ENCODE measurements around the gene VSTM1. TPM values are rescaled to one million over a fixed set of nuclear protein-coding genes. Genes with fewer than 3 reads are reported as not detected.
"Not testable (repeated sequence)": the region's sequence is repeated elsewhere in the genome, so short reads cannot be mapped to it uniquely, and the experiment has no call there.

The VSTM1 gene
- total RNA-seq, 1 donor from 2014 or later: not detected

DNA sequence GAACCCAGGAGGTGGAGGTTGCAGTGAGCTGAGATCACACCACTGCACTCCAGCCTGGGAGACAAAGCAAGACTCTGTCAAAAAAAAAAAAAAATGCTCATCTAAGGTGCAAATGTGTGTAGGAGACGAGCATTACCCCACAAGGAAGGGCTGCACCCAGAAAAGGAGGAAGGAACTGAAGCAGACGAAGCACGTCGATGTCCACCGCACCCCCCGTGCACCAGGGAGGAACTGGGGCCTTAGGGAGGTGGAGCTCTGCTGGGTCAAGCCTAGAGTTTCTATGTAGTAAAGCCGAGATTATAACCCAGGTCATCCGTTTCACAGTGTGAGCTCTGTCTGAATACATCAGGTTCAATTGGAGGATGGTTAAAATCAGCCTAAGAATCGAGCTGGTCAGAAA is 1.1 kb downstream of the VSTM1 start:
- H3K4me1 ChIP-seq: no peaks in the 10 kb centered on the region
- intact Hi-C loops (cut with DNase I): no loop called here
- H3K9me3 ChIP-seq: no peaks in the 10 kb centered on the region
- no peaks in the 10 kb centered on the region for H3K36me3 ChIP-seq
- no peak overlapping the region for H3K4me3 ChIP-seq
- TF ChIP-seq, protein P1, sequence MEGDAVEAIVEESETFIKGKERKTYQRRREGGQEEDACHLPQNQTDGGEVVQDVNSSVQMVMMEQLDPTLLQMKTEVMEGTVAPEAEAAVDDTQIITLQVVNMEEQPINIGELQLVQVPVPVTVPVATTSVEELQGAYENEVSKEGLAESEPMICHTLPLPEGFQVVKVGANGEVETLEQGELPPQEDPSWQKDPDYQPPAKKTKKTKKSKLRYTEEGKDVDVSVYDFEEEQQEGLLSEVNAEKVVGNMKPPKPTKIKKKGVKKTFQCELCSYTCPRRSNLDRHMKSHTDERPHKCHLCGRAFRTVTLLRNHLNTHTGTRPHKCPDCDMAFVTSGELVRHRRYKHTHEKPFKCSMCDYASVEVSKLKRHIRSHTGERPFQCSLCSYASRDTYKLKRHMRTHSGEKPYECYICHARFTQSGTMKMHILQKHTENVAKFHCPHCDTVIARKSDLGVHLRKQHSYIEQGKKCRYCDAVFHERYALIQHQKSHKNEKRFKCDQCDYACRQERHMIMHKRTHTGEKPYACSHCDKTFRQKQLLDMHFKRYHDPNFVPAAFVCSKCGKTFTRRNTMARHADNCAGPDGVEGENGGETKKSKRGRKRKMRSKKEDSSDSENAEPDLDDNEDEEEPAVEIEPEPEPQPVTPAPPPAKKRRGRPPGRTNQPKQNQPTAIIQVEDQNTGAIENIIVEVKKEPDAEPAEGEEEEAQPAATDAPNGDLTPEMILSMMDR (IDR thresholded peaks at IDR 0.05): no peak
- no peak overlapping the region for H3K27ac ChIP-seq
- no peaks in the 10 kb centered on the region for H3K27me3 ChIP-seq
- DNase-seq (ENCODE audit: low spot score in 2 of 2): no peak

DNA sequence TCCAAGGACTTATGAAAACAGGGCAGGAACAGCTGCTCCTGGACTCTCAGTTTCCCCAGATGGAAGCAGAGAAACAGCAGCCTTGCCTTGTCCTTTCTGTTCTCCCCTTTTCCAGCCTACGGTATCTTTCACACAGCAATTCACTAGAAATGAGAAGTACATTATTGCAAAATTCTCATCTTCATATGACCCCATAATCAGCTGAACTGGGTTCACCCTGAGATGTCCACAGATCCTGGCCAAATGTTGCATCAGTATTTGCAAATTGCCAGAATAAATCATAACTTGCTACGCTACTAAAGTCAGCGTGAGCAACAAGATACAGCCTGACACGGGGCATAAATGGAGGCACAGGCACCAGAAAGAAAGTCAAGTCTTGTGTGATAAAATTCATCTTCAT is 16.1 kb downstream of the VSTM1 start:
- H3K36me3 ChIP-seq: no peaks in the 10 kb centered on the region
- TF ChIP-seq, protein P1 (IDR thresholded peaks at IDR 0.05): no peak
- H3K4me1 ChIP-seq: no peaks in the 10 kb centered on the region
- no peak for DNase-seq (ENCODE audit: low spot score in 2 of 2)
- no peak overlapping the region for H3K27ac ChIP-seq
- intact Hi-C loops (cut with DNase I): no loop called here
- no peaks in the 10 kb centered on the region for H3K27me3 ChIP-seq
- no peak overlapping the region for H3K4me3 ChIP-seq
- no peaks in the 10 kb centered on the region for H3K9me3 ChIP-seq

DNA sequence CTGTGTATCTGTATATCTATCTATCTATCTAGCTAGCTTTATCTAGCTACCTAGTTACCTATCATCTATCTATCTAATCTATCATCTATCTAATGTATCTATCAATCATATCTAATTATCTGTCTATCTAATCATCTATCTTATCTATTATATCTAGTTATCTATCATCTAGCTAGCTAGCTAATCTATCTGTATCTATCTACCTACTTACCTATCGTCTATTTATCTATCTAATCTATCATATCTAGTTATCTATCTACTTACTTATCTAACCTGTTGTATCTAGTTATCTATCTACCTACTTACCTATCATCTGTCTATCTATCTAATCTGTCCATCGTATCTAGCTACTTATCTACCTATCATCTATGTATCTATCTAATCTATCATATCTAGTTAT is 17.9 kb downstream of the VSTM1 start:
- TF ChIP-seq, protein P1 (IDR thresholded peaks at IDR 0.05): no peak
- intact Hi-C loops (cut with DNase I): no loop called here
- Histone ChIP-seq H3K36me3 (no peaks in the 10 kb centered on the region), H3K9me3 (no peaks in the 10 kb centered on the region), H3K4me3 (no peak overlapping the region), H3K27me3 (no peaks in the 10 kb centered on the region), H3K4me1 (no peaks in the 10 kb centered on the region), H3K27ac (no peak overlapping the region)
- no peak for DNase-seq (ENCODE audit: low spot score in 2 of 2)

DNA sequence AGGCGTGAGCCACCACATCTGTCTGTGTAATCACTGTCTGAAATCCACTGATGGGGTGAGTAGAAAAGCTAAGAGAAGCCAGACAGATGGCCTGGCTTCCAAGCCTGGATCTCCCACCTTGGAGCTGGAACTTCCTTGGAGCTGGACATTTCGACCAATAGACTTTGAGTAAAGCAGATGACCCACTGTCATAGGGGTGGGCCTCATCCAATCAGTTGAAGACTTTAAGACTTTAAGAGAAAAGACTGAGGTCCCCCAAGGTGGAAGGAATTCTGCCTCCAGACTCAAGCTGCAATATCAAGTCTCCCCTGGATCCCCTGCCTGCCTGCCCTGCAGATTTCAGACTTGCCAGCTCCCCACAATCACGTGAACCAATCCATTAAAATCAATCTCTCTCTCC is 20.7 kb downstream of the VSTM1 start:
- no peak for DNase-seq (ENCODE audit: low spot score in 2 of 2)
- H3K27ac ChIP-seq: no peak overlapping the region
- no peaks in the 10 kb centered on the region for H3K36me3 ChIP-seq
- intact Hi-C loops (cut with DNase I): no loop called here
- H3K9me3 ChIP-seq: no peaks in the 10 kb centered on the region
- no peaks in the 10 kb centered on the region for H3K27me3 ChIP-seq
- H3K4me3 ChIP-seq: no peak overlapping the region
- TF ChIP-seq, protein P1 (IDR thresholded peaks at IDR 0.05): no peak
- no peaks in the 10 kb centered on the region for H3K4me1 ChIP-seq

DNA sequence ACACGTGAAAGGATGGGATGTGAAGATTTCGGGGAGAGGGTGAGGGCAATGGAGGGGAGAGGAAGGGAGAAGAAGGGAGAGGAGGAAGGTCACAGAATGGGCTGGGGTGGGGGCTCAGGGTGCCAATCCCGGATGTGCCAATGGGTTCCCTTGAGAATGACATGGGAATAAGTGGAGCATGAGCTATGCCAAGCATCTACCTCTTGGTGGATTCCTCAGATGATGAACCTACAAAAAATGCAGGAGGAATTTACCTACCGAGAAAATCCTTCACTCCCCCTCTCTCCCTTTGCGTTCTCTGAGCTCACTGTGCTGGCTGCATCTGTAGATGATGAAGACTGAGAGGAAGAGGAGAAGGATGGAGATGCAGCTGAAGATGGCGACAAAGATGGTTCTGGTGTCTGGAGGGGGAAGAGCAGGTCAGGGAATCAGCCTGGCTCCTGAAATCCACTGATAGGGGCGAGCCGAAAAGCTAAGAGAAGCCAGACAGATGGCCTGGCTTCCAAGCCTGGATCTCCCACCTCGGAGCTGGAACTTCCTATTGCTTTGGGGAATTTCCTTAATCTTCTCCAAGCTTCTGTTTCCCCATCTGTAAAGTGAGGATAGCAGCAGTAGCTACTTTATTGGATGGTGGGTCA is 21.6 kb downstream of the VSTM1 start:
- H3K4me1 ChIP-seq: no peaks in the 10 kb centered on the region
- TF ChIP-seq, protein P1 (IDR thresholded peaks at IDR 0.05): no peak
- H3K36me3 ChIP-seq: no peaks in the 10 kb centered on the region
- DNase-seq (ENCODE audit: low spot score in 2 of 2): no peak
- intact Hi-C loops (cut with DNase I): no loop called here
- H3K4me3 ChIP-seq: no peak overlapping the region
- no peaks in the 10 kb centered on the region for H3K27me3 ChIP-seq
- no peak overlapping the region for H3K27ac ChIP-seq
- H3K9me3 ChIP-seq: no peaks in the 10 kb centered on the region

DNA sequence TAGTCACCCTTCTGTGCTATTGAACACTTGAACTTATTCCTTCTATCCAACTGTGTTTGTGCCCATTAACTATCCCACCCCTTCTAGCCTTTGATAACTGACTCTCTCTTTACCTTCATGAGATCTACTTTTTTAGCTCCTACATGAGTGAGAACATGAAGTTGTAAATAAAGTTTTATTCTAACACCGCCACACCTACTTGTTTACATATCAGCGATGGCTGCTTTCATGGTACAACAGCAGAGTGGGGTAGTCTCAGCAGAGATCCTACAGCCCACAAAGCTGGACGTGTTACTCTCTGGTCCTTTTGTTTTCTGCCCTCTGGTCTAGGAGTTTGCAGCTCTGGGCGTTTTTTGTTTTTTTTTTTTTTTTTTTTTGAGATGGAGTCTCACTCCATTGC is 23.7 kb downstream of the VSTM1 start:
- Histone ChIP-seq H3K9me3 (no peaks in the 10 kb centered on the region), H3K4me3 (no peak overlapping the region), H3K36me3 (no peaks in the 10 kb centered on the region), H3K27me3 (no peaks in the 10 kb centered on the region), H3K4me1 (no peaks in the 10 kb centered on the region), H3K27ac (no peak overlapping the region)
- TF ChIP-seq, protein P1 (IDR thresholded peaks at IDR 0.05): no peak
- no peak for DNase-seq (ENCODE audit: low spot score in 2 of 2)
- intact Hi-C loops (cut with DNase I): no loop called here

DNA sequence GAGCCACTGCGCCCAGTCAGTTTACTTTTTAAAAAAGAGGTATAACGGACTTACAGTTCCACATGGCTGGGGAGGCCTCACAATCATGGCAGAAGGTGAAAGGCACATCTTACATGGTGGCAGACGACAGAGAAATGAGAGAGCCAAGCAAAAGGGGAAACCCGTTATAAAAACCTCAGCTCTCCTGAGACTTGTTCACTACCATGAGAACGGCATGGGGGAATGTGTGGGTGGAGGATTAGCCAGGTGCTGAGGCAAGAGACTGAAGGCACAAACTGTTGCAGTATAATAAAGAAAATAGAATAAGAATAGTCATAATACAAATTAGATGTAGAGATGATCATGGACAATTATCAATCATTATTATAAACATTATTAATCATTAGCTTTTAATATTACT is 27.2 kb downstream of the VSTM1 start:
- H3K36me3 ChIP-seq; DNase-seq (ENCODE audit: low spot score in 2 of 2); intact Hi-C loops (cut with DNase I); H3K27ac ChIP-seq; H3K9me3 ChIP-seq; H3K27me3 ChIP-seq; H3K4me1 ChIP-seq; H3K4me3 ChIP-seq: not testable (repeated sequence)

All from ascending aorta (tissue), 2 donors.